LNCaP clone FGC (cell line): ENCODE measurements around the gene EXOC6.

Experiments
- DNase-seq: peaks from one replicate; pipeline ENCODE4 v3.0.0-alpha.2; 2011; ENCODE audit warnings: low read depth
- H3K4me3 ChIP-seq: 2 replicates; pipeline ENCODE4 v1.5.1; 2011; ENCODE audit warnings: mild to moderate bottlenecking, low read depth, low read length, control low read depth
- CTCF ChIP-seq: IDR thresholded peaks from 2 replicates; pipeline ENCODE4 v1.5.1; 2012; ENCODE audit warnings: mild to moderate bottlenecking; ENCODE audit not compliant: control insufficient read depth, insufficient read depth; ENCODE audit errors: extremely low read depth

Gene EXOC6

GRCh38 chr10:93054486-93054885, 206.2 kb downstream of the EXOC6 start:
- no peak for DNase-seq
- TF ChIP-seq CTCF: no peak
- H3K4me3 ChIP-seq: no peak overlapping the region

- no peak for DNase-seq
- H3K4me3 ChIP-seq: no peak overlapping the region
- no peak for TF ChIP-seq CTCF
These were observed 209.8 kb downstream of the EXOC6 start for GRCh38 chr10:93058139-93058538.

- no peak within 1 kb of the TSS for H3K4me3 ChIP-seq
- no peak for DNase-seq
- TF ChIP-seq CTCF: no peak
These were observed 211.9 kb downstream of the EXOC6 start, which contains the start of gene CYP26C1 for GRCh38 chr10:93059975-93060886. Gene CYP26C1 (plus strand): TSS chr10:93060798. CDS start chr10:93061264, 466 bp downstream.

- H3K4me3 ChIP-seq: no peak overlapping the region
- TF ChIP-seq CTCF: no peak
- DNase-seq: no peak
These were observed 212.7 kb downstream of the EXOC6 start for GRCh38 chr10:93060887-93061593.

- H3K4me3 ChIP-seq: no peak overlapping the region
- no peak for TF ChIP-seq CTCF
- DNase-seq: no peak
These were observed 213.5 kb downstream of the EXOC6 start for GRCh38 chr10:93061594-93062513.

- H3K4me3 ChIP-seq: no peak overlapping the region
- TF ChIP-seq CTCF: no peak
- no peak for DNase-seq
These were observed 214.3 kb downstream of the EXOC6 start for GRCh38 chr10:93062514-93063143.
